ENCODE data around the gene AGR3.
A peak's percentile ranks its signal among the peaks of the same experiment; 100 is the strongest.

The AGR3 gene

DNA sequence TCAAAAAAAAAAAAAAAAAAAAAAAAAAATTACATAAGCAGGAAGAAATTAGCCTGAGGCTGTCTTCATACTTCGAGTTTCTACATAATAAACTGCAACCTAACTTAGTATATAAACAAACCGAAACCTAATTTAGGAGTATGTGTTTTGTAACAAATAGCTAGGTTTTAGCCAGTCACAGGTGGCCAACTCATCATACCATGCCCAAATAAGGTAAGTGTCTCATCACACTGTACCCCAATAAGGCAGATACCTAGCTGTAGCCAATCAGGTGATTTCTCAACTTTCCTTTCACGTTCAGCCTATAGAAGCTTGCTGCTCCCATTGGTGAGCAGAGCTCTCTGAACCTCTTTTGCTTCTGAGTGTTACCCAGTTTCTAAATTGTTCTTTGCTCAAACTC is 63.1 kb downstream of the AGR3 start:
- no peak for DNase-seq

DNA sequence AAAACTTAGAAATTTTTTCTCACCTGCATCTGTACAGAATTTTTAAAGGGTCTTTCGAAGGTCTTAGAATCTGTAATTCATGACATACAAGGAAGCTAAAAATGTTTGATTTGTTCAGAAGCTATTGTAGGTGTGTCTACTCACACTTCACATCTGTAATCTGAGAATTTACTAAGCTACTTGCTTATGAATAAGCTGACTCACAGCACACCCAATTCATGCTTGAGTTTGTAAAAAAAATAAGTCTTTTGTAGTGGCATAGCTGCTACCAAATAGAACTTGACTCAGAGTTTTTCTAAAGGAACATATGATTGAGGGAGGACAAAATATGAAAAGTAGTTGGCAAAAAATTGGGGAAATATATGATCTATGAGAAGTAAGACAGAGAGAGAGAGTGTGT is 64.2 kb downstream of the AGR3 start:
- no peak for DNase-seq

DNA sequence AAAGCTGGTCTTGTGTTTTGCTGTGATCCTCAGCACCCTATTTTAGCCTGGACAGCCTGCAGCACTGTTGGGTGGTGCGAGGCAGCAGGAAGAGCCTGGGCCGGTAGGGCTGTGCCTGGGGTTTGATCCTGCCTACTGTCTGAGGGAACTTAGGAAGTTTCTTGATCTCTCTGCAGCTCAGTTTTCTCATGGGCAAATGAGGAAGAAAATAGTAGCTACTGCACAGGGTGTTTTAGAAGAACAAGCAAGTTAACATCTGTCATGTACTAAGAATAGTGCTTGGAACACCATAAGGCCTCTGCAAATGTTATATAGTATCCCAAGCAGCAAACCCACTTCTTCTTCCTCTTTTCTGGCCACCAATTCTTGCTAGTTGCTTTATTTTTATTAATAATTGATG is 65.0 kb downstream of the AGR3 start:
- no peak for DNase-seq

DNA sequence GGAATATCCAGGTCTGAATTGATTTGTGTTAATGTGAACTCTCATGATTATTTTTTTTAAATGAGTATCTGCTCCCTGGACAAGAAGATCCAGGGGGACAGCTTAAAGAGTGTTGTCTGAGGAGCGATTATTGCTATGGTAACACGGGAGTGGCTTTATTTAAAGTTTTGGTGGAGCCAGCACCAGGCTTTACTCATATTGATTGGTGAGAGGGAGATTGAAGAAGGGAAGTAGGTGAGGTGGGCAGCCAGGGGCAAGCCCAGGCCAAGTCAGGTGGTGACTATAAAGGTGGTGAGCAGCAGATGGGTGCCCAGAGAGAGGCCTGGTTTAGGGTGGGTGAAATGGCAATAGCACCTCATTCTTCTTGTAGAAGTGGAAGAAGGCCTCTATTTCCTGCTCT is 66.8 kb downstream of the AGR3 start:
- no peak for DNase-seq

DNA sequence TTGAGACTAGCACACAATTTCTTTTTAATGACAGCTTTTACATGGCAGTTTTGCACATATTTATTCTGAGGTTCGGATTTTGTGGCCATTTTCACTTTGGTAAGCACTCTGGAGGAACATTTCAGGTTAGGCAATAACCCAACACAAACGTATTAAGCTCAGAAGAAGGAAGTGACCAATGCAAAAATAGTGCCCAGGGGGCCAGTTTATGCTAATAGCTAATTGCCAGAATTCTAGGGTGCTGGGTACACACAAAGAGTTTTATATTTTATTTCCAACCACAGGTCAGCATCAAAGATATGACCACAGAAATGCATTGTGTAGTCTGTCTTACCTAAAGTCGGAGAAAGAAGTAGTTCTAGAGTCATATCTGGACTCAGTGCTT is 68.6 kb downstream of the AGR3 start:
- DNase-seq: peak; percentile 30

DNA sequence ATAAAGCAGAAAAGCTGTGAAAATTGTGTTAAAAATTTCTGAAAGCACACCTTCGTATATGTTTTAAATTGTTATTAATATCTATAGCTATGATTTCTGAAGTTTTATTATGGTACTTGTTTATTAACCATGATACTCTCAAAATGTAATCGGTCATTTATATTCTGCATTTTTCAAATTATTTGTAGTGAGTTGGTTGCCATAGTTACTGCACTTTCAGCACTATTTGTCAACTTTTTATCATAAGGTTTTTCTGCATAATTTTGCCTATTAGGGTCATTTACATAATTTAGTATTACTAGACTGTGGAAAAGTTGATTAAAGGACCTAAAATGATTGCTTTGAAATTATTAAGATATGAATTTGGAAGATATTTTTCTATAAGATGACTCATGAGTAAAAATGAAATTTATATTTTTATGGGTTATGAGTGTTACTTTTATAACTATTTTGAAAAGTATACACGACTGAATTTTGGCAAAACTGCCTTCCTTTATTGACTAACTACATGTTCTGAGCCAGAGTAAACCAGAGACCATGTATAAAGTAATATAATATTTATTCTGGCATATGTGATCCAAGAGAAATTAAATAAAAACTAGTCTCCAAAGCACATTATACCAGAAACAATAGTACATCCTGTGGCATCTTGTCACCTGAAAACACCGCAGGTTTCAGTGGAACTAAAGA is 69.1 kb downstream of the AGR3 start:
- no peak for DNase-seq

DNA sequence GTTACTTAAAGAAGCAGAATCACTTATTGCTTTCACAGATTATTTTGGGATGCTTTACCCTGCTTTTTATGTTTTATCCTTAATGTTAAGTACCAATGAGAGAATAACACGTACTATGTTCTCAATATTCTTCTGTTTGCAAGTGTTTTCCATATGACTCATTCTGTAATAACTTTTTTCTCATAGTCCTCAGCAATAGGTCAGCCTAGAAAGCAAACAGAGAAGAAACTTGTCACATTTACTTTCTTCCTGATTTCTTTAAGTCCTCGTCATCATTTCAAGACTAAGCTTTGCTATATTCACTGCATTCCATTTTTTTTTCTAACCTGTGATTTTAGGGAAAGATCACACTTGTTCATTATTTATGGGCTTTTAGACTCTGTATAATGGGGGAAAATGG is 70.2 kb downstream of the AGR3 start:
- no peak for DNase-seq

DNA sequence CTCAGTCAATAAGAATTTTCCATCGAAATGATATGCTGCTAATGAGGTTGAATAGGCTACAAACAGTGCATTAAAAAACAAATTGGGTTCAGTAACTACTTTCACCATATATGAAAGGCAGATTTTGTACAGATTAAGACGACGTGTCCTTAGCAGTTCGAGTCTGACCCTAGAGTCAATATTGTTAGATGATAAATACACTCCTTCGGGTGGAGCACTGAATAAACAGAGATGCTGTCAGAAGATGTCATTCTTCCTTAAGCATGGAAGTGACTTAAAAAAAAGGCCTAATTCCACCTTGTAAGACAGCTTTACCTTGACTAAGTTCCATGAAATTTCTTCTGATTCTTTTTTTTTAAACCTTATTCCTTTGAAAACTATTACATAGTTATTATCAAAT is 71.2 kb downstream of the AGR3 start:
- DNase-seq: no peak

DNA sequence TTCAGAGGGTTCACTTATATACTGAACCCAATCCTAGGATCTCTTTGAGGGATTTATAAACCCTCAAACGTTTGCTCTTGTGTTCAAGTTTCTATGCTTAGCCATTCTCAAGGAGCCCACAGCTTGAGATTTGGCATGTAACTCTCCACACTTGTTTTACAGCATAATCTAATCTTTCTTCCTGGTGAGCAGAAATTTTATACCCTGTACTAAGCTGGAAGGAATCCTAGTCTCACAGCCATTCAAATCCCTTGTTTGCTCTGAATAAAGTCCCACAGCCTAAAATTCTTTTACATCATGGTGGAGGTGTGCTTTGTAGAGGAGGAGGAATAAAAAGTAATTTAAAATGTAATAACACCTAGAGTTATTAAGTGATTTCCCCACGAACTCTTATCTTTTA is 71.7 kb downstream of the AGR3 start:
- no peak for DNase-seq
